AG04450 (cell line): ENCODE results near the gene TMEM186. TPM values are rescaled to one million over a fixed set of nuclear protein-coding genes. Genes with fewer than 3 reads are reported as not detected.

Experiments used
- CTCF ChIA-PET: fragments of 300-600, 350-600 bp; formaldehyde crosslinking; extraction: SDS; loops from one replicate; lab custom pipeline; 2022; ENCODE audit warnings: antibody characterized with exemption, inconsistent platforms; lab: Charles Lee
- POLR2A ChIA-PET: fragments of 350-600 bp; formaldehyde crosslinking; extraction: SDS; loops from one replicate; lab custom pipeline; 2021; ENCODE audit warnings: antibody characterized with exemption, inconsistent platforms; lab: Yijun Ruan, JAX
- DNase-seq: peaks from one replicate; pipeline ENCODE4 v3.0.0-alpha.2; 2011; ENCODE audit warnings: low read depth, low spot score
- H3K27ac ChIP-seq: one replicate; pipeline ENCODE4 v1.5.1; 2012; ENCODE audit warnings: low read depth, low read length, control low read depth
- H3K27me3 ChIP-seq: one replicate; pipeline ENCODE4 v1.6.0; 2012; ENCODE audit warnings: low read length; ENCODE audit not compliant: control insufficient read depth, insufficient read depth
- H3K4me3 ChIP-seq: 2 replicates; pipeline ENCODE4 v1.5.1; 2011; ENCODE audit warnings: mild to moderate bottlenecking, low read depth, low read length, control low read depth
- H3K9me3 ChIP-seq: 2 replicates; pipeline ENCODE4 v1.5.1; 2012; ENCODE audit warnings: low read length; ENCODE audit not compliant: control insufficient read depth, insufficient read depth
- polyA plus RNA-seq: library from polyadenylated mRNA; depleted of rRNA; stranded (reverse); fragments of >200 nt; gene quantifications from 2 replicates; pipeline ENCODE4 v1.2.3, GENCODE V29; 2011
- TF ChIP-seq, protein P1 (sequence below): IDR thresholded peaks from 2 replicates; pipeline ENCODE4 v1.5.1; 2011; ENCODE audit warnings: low read depth, low read length, control low read depth, inconsistent platforms

TMEM186 gene
- polyA plus RNA-seq, 1 experiment, result 7.7 TPM

DNA sequence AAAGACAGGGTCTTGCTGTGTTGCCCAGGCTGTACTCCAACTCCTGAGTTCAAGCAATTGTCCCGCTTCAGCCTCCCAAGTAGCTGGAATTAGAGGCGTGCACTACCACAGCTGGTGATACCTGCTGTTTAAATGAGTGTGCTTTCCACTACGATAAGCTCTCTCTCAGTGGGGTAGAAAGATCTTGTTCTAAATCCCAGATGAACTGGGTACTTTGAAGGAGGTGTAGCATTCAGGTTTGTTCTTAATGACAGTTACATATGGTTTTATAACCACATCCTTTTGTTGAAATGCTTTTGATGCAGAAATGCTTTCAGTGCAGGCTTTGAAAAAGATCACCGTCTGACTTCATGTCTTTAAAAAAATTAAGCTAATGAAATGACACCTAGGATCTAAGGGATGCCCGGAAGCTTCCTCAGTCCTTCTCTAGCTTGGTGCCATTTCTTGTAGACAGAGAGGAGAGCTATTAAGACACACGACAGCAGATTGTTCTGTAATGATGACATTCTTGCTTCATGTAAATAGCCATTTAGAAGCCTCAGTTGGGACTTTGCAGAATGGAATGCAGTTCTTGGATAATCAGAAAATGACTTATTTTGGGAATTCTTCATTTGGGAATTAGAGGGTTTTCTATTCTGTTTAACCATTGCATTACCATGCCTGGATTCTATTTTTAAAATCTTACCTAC lies 19.7 kb upstream of the TMEM186 start:
- TF ChIP-seq, protein P1, sequence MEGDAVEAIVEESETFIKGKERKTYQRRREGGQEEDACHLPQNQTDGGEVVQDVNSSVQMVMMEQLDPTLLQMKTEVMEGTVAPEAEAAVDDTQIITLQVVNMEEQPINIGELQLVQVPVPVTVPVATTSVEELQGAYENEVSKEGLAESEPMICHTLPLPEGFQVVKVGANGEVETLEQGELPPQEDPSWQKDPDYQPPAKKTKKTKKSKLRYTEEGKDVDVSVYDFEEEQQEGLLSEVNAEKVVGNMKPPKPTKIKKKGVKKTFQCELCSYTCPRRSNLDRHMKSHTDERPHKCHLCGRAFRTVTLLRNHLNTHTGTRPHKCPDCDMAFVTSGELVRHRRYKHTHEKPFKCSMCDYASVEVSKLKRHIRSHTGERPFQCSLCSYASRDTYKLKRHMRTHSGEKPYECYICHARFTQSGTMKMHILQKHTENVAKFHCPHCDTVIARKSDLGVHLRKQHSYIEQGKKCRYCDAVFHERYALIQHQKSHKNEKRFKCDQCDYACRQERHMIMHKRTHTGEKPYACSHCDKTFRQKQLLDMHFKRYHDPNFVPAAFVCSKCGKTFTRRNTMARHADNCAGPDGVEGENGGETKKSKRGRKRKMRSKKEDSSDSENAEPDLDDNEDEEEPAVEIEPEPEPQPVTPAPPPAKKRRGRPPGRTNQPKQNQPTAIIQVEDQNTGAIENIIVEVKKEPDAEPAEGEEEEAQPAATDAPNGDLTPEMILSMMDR, result no peak
- no peak overlapping the region for H3K4me3 ChIP-seq
- ChIA-PET POLR2A (no interaction called here), CTCF (interaction anchor here (0.5 to 0.9 kb wide), 2 partner anchors 9 to 30 kb away, joined by 3 read pairs; no protein-coding TSS in a partner anchor)
- no peak overlapping the region for H3K27ac ChIP-seq
- DNase-seq, result no peak
- H3K9me3 ChIP-seq, result no peaks in the 10 kb centered on the region
- no peaks in the 10 kb centered on the region for H3K27me3 ChIP-seq

DNA sequence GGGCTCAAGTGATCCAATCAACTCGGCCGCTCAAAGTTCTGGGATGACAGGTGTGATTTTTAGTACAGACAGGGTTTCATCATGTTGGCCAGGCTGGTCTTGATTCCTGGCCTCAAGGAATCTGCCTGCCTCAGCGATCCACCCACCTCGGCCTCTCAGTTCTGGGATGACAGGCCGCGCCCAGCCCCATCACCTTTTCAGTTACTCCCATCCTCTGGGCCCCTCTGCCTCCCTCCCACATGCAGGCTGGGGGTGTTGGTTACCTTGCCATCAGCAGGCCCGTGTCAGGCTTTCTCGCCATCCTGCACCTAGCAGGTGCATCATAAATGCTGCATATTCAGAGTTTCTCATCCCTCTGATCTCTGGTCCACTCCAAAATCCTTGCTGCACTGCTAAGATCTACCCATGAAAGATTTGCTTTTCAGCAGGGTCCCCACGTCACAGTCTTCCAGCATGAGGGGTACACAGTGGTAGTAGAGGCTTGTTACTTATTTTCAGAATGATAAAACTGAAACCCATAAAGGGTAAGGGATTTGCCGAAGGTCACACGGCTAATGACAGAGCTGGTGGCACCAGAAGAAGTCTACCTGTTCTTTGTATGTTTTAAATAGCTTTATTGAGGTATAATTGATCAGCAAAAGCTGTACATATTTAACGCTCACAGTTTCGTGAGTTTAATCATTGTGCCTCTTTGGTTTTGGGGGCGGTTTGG lies 16.8 kb upstream of the TMEM186 start:
- POLR2A ChIA-PET, result no interaction called here

DNA sequence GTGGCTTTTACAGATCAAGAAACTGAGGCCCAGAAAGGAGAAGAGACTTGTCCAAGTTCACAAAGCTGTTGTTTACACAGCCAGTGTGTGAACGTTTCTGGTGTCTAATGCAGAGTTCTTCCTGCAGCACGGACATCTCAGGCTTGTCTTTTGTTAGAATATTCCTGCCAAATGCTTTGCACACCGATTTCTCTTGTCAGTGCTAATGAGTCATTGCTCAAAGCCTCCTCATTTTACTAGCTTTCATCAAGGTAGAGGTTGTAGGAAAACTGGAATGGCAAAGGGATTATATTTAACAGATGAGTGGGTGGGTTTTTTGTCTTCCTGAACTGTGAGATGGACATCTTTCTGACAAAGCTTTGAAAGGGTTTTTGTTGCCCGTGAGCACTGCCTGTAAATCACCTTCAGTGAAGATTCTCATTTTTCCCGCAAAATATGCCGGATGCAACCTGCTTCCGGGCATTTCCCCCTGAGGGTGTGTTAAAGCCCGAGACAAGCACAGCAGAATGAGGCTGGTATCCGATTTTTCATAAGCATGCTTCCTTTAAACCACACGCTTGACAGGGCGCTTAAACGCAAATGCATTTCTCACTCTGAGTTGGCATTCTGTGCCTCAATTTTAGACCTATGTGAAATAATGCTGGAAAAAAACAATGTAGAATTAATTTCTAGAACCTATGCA lies 14.9 kb upstream of the TMEM186 start:
- Histone ChIP-seq H3K4me3 (no peak overlapping the region), H3K9me3 (no peaks in the 10 kb centered on the region), H3K27ac (no peak overlapping the region), H3K27me3 (no peaks in the 10 kb centered on the region)
- no peak for DNase-seq
- POLR2A ChIA-PET, result interaction anchor here (0.5 kb wide), 1 partner anchor 69 kb away, joined by 3 read pairs; no protein-coding TSS in a partner anchor
- TF ChIP-seq, protein P1, result no peak
- CTCF ChIA-PET, result no interaction called here

More for the DNA sequence above, 16.8 kb upstream of the TMEM186 start:
- CTCF ChIA-PET, result no interaction called here
- H3K27ac ChIP-seq, result no peak overlapping the region
- H3K27me3 ChIP-seq, result no peaks in the 10 kb centered on the region
- TF ChIP-seq, protein P1, result no peak
- H3K4me3 ChIP-seq, result no peak overlapping the region
- H3K9me3 ChIP-seq, result no peaks in the 10 kb centered on the region
- no peak for DNase-seq

DNA sequence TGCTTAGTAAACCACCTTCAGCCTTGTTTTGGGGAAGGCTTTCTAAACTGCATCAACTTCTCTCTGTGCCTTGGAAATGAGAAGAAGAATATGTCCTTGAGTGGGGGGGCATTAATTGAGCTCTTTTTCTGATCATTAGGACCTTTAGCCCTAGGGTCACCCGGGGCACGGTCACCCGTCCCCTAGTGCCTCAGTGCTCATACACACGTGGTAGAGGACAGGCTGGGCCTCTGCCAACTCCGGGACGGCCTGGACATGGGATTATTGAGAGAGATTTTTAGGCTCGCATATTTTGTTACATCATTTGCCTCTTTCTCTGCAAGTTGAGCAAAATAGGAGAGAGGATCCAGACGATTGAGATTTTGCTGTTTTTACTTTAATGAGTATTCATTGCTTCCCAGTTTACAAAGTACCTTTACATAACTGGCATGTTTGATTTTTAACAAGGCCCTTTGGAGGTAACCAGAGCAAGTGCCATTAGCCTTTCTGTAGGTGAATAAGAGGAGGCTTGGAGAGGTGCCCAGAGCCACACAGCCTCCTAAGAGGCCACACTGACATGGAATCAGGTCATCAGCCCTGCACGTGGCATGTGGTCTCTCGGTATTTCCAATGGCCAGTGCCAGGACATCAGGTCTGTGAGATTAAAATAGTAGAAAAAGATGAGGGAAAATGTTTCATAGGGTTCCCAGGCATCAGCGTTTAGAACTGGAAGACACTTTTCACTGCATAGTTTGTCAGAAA lies 11.3 kb upstream of the TMEM186 start:
- DNase-seq, result no peak
- POLR2A ChIA-PET, result interaction anchor here (0.8 to 1.7 kb wide), 2 partner anchors 11 kb away, joined by 6 to 13 read pairs; partner anchors contain the start of genes PMM2 and TMEM186
- H3K9me3 ChIP-seq, result no peaks in the 10 kb centered on the region
- TF ChIP-seq, protein P1, result no peak
- no peak overlapping the region for H3K4me3 ChIP-seq
- H3K27me3 ChIP-seq, result no peaks in the 10 kb centered on the region
- CTCF ChIA-PET, result interaction anchor here (0.6 kb wide), 1 partner anchor 8 kb away, joined by 3 read pairs; no protein-coding TSS in a partner anchor
- no peak overlapping the region for H3K27ac ChIP-seq
